HFF-Myc (cell line): Measurements from ENCODE around the gene MANSC4.

Source experiments
- DNase-seq: peaks from one replicate; pipeline ENCODE4 v3.0.0-alpha.2; 2011; ENCODE audit warnings: low read depth; ENCODE audit errors: extremely low read depth
- H3K4me3 ChIP-seq: replicated peaks from 2 replicates; pipeline ENCODE4 v1.5.1; 2011; ENCODE audit warnings: low read depth, mild to moderate bottlenecking, control low read depth, low read length
- CTCF ChIP-seq: IDR thresholded peaks from 2 replicates; pipeline ENCODE4 v1.5.1; 2012; ENCODE audit warnings: mild to moderate bottlenecking, low read depth, low read length, control low read depth; ENCODE audit errors: missing control alignments

The MANSC4 gene

GRCh38 chr12:27779416-27779919 is 568 bp downstream of the MANSC4 start:
- no peak for DNase-seq
- peak overlapping the region; percentile 71 for H3K4me3 ChIP-seq
- no peak for TF ChIP-seq CTCF

- no peak for DNase-seq
- no peak for TF ChIP-seq CTCF
- no peak overlapping the region for H3K4me3 ChIP-seq
Observed at GRCh38 chr12:27778206-27778605, 1.8 kb downstream of the MANSC4 start.

- TF ChIP-seq CTCF: no peak
- DNase-seq: no peak
- H3K4me3 ChIP-seq: no peak overlapping the region
Observed at GRCh38 chr12:27777141-27777540, 2.9 kb downstream of the MANSC4 start.

GRCh38 chr12:27772328-27773049 is 7.5 kb downstream of the MANSC4 start:
- DNase-seq: no peak
- no peak overlapping the region for H3K4me3 ChIP-seq

GRCh38 chr12:27771481-27772327 is 8.3 kb downstream of the MANSC4 start:
- H3K4me3 ChIP-seq: no peak overlapping the region
- DNase-seq: no peak
- no peak for TF ChIP-seq CTCF

More at GRCh38 chr12:27772328-27773049, 7.5 kb downstream of the MANSC4 start:
- no peak for TF ChIP-seq CTCF

GRCh38 chr12:27769142-27769673 is 10.8 kb downstream of the MANSC4 start:
- no peak for DNase-seq
- no peak overlapping the region for H3K4me3 ChIP-seq
- TF ChIP-seq CTCF: no peak
